Skin epidermis (tissue), 12 donors: Measurements from ENCODE around the gene SIPA1L3.
"Not testable (repeated sequence)": the region's sequence is repeated elsewhere in the genome, so short reads cannot be mapped to it uniquely, and the experiment has no call there.

Experiments used
- H3K27ac ChIP-seq, 21 experiments: fragments of 200-600 bp; sonication (generic) in 11 of 21; one replicate each; pipeline ENCODE4 v1.5.0; 2020; ENCODE audit warnings: mild to moderate bottlenecking in 3 of 21, inconsistent platforms in 2 of 21, moderate library complexity in 2 of 21
- H3K4me3 ChIP-seq, 7 experiments: fragments of 200-600 bp; sonication (generic) in 2 of 7; one replicate each; pipeline ENCODE4 v1.5.0; 2020; ENCODE audit warnings: inconsistent platforms in 2 of 7, mild to moderate bottlenecking in 2 of 7, moderate library complexity in 1 of 7

SIPA1L3 gene

GRCh38 chr19:38049105-38049649 lies 142.2 kb downstream of the SIPA1L3 start:
- Histone ChIP-seq H3K27ac (peak overlapping the region in 17 of 21 experiments; percentile 11 to 92 (median 65)), H3K4me3 (peak overlapping the region in 1 of 7 experiments; percentile 9)

GRCh38 chr19:38055010-38055409 lies 148.0 kb downstream of the SIPA1L3 start:
- H3K27ac ChIP-seq, result no peak overlapping the region
- H3K4me3 ChIP-seq, result no peak overlapping the region

GRCh38 chr19:38055655-38056521 lies 148.9 kb downstream of the SIPA1L3 start:
- H3K4me3 ChIP-seq, result no peak overlapping the region
- no peak overlapping the region for H3K27ac ChIP-seq

GRCh38 chr19:38056646-38057045 lies 149.6 kb downstream of the SIPA1L3 start:
- H3K4me3 ChIP-seq, result no peak overlapping the region
- no peak overlapping the region for H3K27ac ChIP-seq

- H3K27ac ChIP-seq, result peak overlapping the region in 4 of 21 experiments; percentile 12 to 58 (median 38)
- no peak overlapping the region for H3K4me3 ChIP-seq
Measured at GRCh38 chr19:38057959-38058690, 151.1 kb downstream of the SIPA1L3 start.

- peak overlapping the region in 1 of 21 experiments; percentile 21 for H3K27ac ChIP-seq
- no peak overlapping the region for H3K4me3 ChIP-seq
Measured at GRCh38 chr19:38059897-38060296, 152.9 kb downstream of the SIPA1L3 start.

- Histone ChIP-seq H3K4me3 (no peak overlapping the region), H3K27ac (peak overlapping the region in 1 of 21 experiments; percentile 21)
Measured at GRCh38 chr19:38060331-38060730, 153.3 kb downstream of the SIPA1L3 start.

- Histone ChIP-seq H3K27ac (no peak overlapping the region), H3K4me3 (no peak overlapping the region)
Measured at GRCh38 chr19:38061294-38061693, 154.3 kb downstream of the SIPA1L3 start.

GRCh38 chr19:38062959-38063761 lies 156.2 kb downstream of the SIPA1L3 start:
- Histone ChIP-seq H3K4me3 (no peak overlapping the region), H3K27ac (peak overlapping the region in 2 of 21 experiments; percentile 1 to 29)

GRCh38 chr19:38063928-38064327 lies 156.9 kb downstream of the SIPA1L3 start:
- H3K27ac ChIP-seq, result peak overlapping the region in 2 of 21 experiments; percentile 1 to 29

GRCh38 chr19:38064661-38065425 lies 157.8 kb downstream of the SIPA1L3 start:
- Histone ChIP-seq H3K27ac (no peak overlapping the region), H3K4me3 (no peak overlapping the region)

More at GRCh38 chr19:38063928-38064327, 156.9 kb downstream of the SIPA1L3 start:
- no peak overlapping the region for H3K4me3 ChIP-seq

- H3K4me3 ChIP-seq, H3K27ac ChIP-seq: not testable (repeated sequence)
Measured at GRCh38 chr19:38065775-38066174, 158.8 kb downstream of the SIPA1L3 start.

GRCh38 chr19:38068826-38069225 lies 161.8 kb downstream of the SIPA1L3 start:
- H3K27ac ChIP-seq, result no peak overlapping the region
- no peak overlapping the region for H3K4me3 ChIP-seq

- no peak overlapping the region for H3K27ac ChIP-seq
Measured at GRCh38 chr19:38070573-38070972, 163.6 kb downstream of the SIPA1L3 start.

GRCh38 chr19:38071054-38071453 lies 164.0 kb downstream of the SIPA1L3 start:
- H3K4me3 ChIP-seq, H3K27ac ChIP-seq: not testable (repeated sequence)

More at GRCh38 chr19:38070573-38070972, 163.6 kb downstream of the SIPA1L3 start:
- H3K4me3 ChIP-seq, result no peak overlapping the region

GRCh38 chr19:38071647-38072046 lies 164.6 kb downstream of the SIPA1L3 start:
- H3K4me3 ChIP-seq, result no peak overlapping the region
- no peak overlapping the region for H3K27ac ChIP-seq

GRCh38 chr19:38072776-38073750 lies 166.1 kb downstream of the SIPA1L3 start:
- no peak overlapping the region for H3K27ac ChIP-seq
- H3K4me3 ChIP-seq, result no peak overlapping the region
